CD14-positive monocyte (primary cell): ENCODE data around the gene TBCA. TPM values are rescaled to one million over a fixed set of nuclear protein-coding genes. Genes with fewer than 3 reads are reported as not detected.

Experiments
- DNase-seq, 3 donors: peaks; one replicate each; pipeline ENCODE4 v3.0.0-alpha.2; 2011 to 2022
- H2AFZ ChIP-seq: 2 replicates; pipeline ENCODE4 v1.6.0; 2012; ENCODE audit warnings: mild to moderate bottlenecking, low read depth, low read length, inconsistent platforms; ENCODE audit not compliant: insufficient read depth, poor library complexity, severe bottlenecking
- H3K27ac ChIP-seq, 2 donors: 1 replicate in 1 of 2; 2 replicates in 1 of 2; pipeline ENCODE4 v1.5.1; 2012 to 2013; ENCODE audit warnings: low read length in 2 of 2, control low read depth in 1 of 2, inconsistent platforms in 1 of 2, low read depth in 1 of 2, mild to moderate bottlenecking in 1 of 2
- H3K27me3 ChIP-seq, 2 donors: one replicate each; pipeline versions ENCODE4 v1.6.0 to v1.6.1; 2011 to 2013; ENCODE audit warnings: low read length in 2 of 2; ENCODE audit not compliant: control insufficient read depth in 2 of 2, insufficient read depth in 2 of 2
- H3K36me3 ChIP-seq, 2 donors: replicated peaks in 1 of 2; 1 replicate in 1 of 2; 2 replicates in 1 of 2; pipeline versions ENCODE4 v1.5.1 to v1.6.1; 2012 to 2013; ENCODE audit warnings: low read length in 2 of 2, control low read depth in 1 of 2, inconsistent platforms in 1 of 2, mild to moderate bottlenecking in 1 of 2; ENCODE audit not compliant: insufficient read depth in 2 of 2, control insufficient read depth in 1 of 2
- H3K4me1 ChIP-seq, 2 donors: 1 replicate in 1 of 2; 2 replicates in 1 of 2; pipeline versions ENCODE4 v1.5.1 to v1.6.1; 2012 to 2013; ENCODE audit warnings: low read length in 2 of 2, control low read depth in 1 of 2, inconsistent platforms in 1 of 2, mild to moderate bottlenecking in 1 of 2, moderate library complexity in 1 of 2; ENCODE audit not compliant: insufficient read depth in 2 of 2, control insufficient read depth in 1 of 2
- H3K4me2 ChIP-seq: replicated peaks from 2 replicates; pipeline ENCODE3; 2012; ENCODE audit warnings: low read length, moderate library complexity, mild to moderate bottlenecking; ENCODE audit not compliant: poor library complexity, severe bottlenecking; ENCODE audit errors: extremely low read depth
- H3K4me3 ChIP-seq, 3 experiments: fragments of 200-600 bp in 1 of 3; sonication (generic) in 1 of 3; replicated peaks in 1 of 3; 1 replicate in 2 of 3; 2 replicates in 1 of 3; pipeline ENCODE4 v1.5.1; 2011 to 2013; ENCODE audit warnings: low read length in 3 of 3, mild to moderate bottlenecking in 3 of 3, control low read depth in 2 of 3, low read depth in 2 of 3, inconsistent platforms in 1 of 3, moderate library complexity in 1 of 3
- H3K79me2 ChIP-seq: 2 replicates; pipeline ENCODE4 v1.6.0; 2012; ENCODE audit warnings: mild to moderate bottlenecking, control low read depth, inconsistent platforms, low read length, moderate library complexity; ENCODE audit not compliant: insufficient read depth
- H3K9ac ChIP-seq: 2 replicates; pipeline ENCODE4 v1.6.0; 2017; ENCODE audit warnings: low read length, mild to moderate bottlenecking; ENCODE audit not compliant: insufficient read depth, poor library complexity, severe bottlenecking
- H3K9me3 ChIP-seq, 2 donors: replicated peaks in 1 of 2; 1 replicate in 1 of 2; 2 replicates in 1 of 2; pipeline versions ENCODE4 v1.5.1 to v1.6.1; 2012 to 2013; ENCODE audit warnings: low read length in 2 of 2, control low read depth in 1 of 2; ENCODE audit not compliant: control insufficient read depth in 1 of 2, insufficient read depth in 1 of 2
- H4K20me1 ChIP-seq: 2 replicates; pipeline ENCODE4 v1.6.0; 2012; ENCODE audit warnings: mild to moderate bottlenecking, low read length, control low read depth, moderate library complexity; ENCODE audit not compliant: insufficient read depth
- H3K27ac Mint-ChIP-seq, 7 donors: one replicate each; pipeline ENCODE4 v1.8.0; 2020; ENCODE audit warnings: mild to moderate bottlenecking in 7 of 7, mixed read lengths in 7 of 7, moderate library complexity in 6 of 7, inconsistent platforms in 2 of 7
- H3K27me3 Mint-ChIP-seq, 3 donors: one replicate each; pipeline ENCODE4 v1.8.0; 2021 to 2022; ENCODE audit warnings: low read depth in 3 of 3, mild to moderate bottlenecking in 3 of 3, mixed read lengths in 3 of 3, moderate library complexity in 3 of 3, inconsistent platforms in 1 of 3
- H3K36me3 Mint-ChIP-seq, 2 donors: one replicate each; pipeline ENCODE4 v1.8.0; 2020; ENCODE audit warnings: mixed read lengths in 2 of 2, inconsistent platforms in 1 of 2, mild to moderate bottlenecking in 1 of 2
- H3K4me1 Mint-ChIP-seq: one replicate; pipeline ENCODE4 v1.8.0; 2020; ENCODE audit warnings: mild to moderate bottlenecking, mixed read lengths
- H3K4me3 Mint-ChIP-seq, 2 donors: one replicate each; pipeline ENCODE4 v1.8.0; 2020; ENCODE audit warnings: mild to moderate bottlenecking in 2 of 2, mixed read lengths in 2 of 2, moderate library complexity in 1 of 2
- H3K9me3 Mint-ChIP-seq, 7 donors: one replicate each; pipeline ENCODE4 v1.8.0; 2020 to 2022; ENCODE audit warnings: mixed read lengths in 7 of 7, mild to moderate bottlenecking in 6 of 7, moderate library complexity in 6 of 7, inconsistent platforms in 2 of 7
- CTCF ChIP-seq: fragments of 200-600 bp; IDR thresholded peaks from one replicate; pipeline ENCODE4 v1.8.0; 2022; ENCODE audit warnings: antibody characterized with exemption, mild to moderate bottlenecking
- WGBS: methylation state at CpG from one replicate; pipeline ENCODE4 v1.1.5; 2013; ENCODE audit warnings: missing lambda C conversion rate; ENCODE audit not compliant: insufficient coverage; 5-methylcytosine and 5-hydroxymethylcytosine counted together
- intact Hi-C, 2 donors: fragments of 100-400 bp; cut with micrococcal nuclease; formaldehyde crosslinking; loops; one replicate each; pipeline versions ENCODE4 v1.15.0 to v1.15.1; 2023
- polyA plus RNA-seq, 3 donors: library from polyadenylated mRNA; depleted of rRNA in 1 of 3; unstranded in 2 of 3; stranded (reverse) in 1 of 3; fragments of 300-500 nt in 2 of 3; fragments of >200 nt in 1 of 3; fragmentation: Illumina TruSeq in 2 of 3; gene quantifications; 1 replicate in 2 of 3; 2 replicates in 1 of 3; pipeline ENCODE4 v1.2.3, GENCODE V29; 2012 to 2021

The TBCA gene
- polyA plus RNA-seq, 3 donors: 56.0 to 150 (median 141) TPM

GRCh38 chr5:77784735-77785134 is 8.6 kb upstream of the TBCA start:
- intact Hi-C loops: no loop called here
- peak overlapping the region in 1 of 7 donors; percentile 32 for H3K27ac Mint-ChIP-seq
- Histone ChIP-seq H3K4me2 (no peak overlapping the region), H3K79me2 (no peaks in the 10 kb centered on the region), H3K4me1 (peaks cover 5 to 7% of the 10 kb centered on the region in 2 donors), H2AFZ (no peak overlapping the region), H3K27ac (no peak overlapping the region), H3K27me3 (no peaks in the 10 kb centered on the region), H4K20me1 (no peaks in the 10 kb centered on the region), H3K36me3 (no peaks in the 10 kb centered on the region), H3K4me3 (no peak overlapping the region), H3K9me3 (peaks cover 0 to 5% of the 10 kb centered on the region in 2 donors), H3K9ac (no peak overlapping the region)
- no peak for TF ChIP-seq CTCF
- H3K4me3 Mint-ChIP-seq: no peak overlapping the region
- H3K36me3 Mint-ChIP-seq: peaks cover 0 to 2% of the 10 kb centered on the region in 2 donors
- peaks cover 0 to 5% (median 0%) of the 10 kb centered on the region in 3 donors for H3K27me3 Mint-ChIP-seq
- WGBS: 98% methylated on average over 15 of the region's 21 CpGs
- peaks cover 2 to 7% (median 6%) of the 10 kb centered on the region in 7 donors for H3K9me3 Mint-ChIP-seq
- H3K4me1 Mint-ChIP-seq: peaks cover 15% of the 10 kb centered on the region
- DNase-seq: no peak

GRCh38 chr5:77781076-77781475 is 4.9 kb upstream of the TBCA start:
- H3K9ac ChIP-seq: no peak overlapping the region
- H3K27ac ChIP-seq: no peak overlapping the region
- Mint-ChIP-seq H3K4me1 (peaks cover 21% of the 10 kb centered on the region), H3K9me3 (peaks cover 2 to 7% (median 6%) of the 10 kb centered on the region in 7 donors), H3K36me3 (peaks cover 0 to 2% of the 10 kb centered on the region in 2 donors), H3K4me3 (no peak overlapping the region), H3K27ac (no peak overlapping the region), H3K27me3 (peaks cover 0 to 7% (median 0%) of the 10 kb centered on the region in 3 donors)
- no peak overlapping the region for H2AFZ ChIP-seq
- no peaks in the 10 kb centered on the region for H4K20me1 ChIP-seq
- no CpG with 5 or more reads among the region's 1 CpG for WGBS
- H3K36me3 ChIP-seq: no peaks in the 10 kb centered on the region
- H3K9me3 ChIP-seq: peaks cover 0 to 5% of the 10 kb centered on the region in 2 donors
- no peak overlapping the region for H3K4me3 ChIP-seq
- no peak overlapping the region for H3K4me2 ChIP-seq
- H3K79me2 ChIP-seq: no peaks in the 10 kb centered on the region
- no peaks in the 10 kb centered on the region for H3K27me3 ChIP-seq
- no peak for TF ChIP-seq CTCF
- DNase-seq: no peak
- H3K4me1 ChIP-seq: peaks cover 10 to 15% of the 10 kb centered on the region in 2 donors
- intact Hi-C loops: no loop called here
